DOHH2 (cell line): ENCODE data around the gene GAB2.

Source experiments
- EZH2phosphoT487 ChIP-seq: fragments of 200-600 bp; sonication (generic); IDR thresholded peaks from 2 replicates; pipeline ENCODE4 v1.6.1; 2017; ENCODE audit warnings: borderline replicate concordance, mild to moderate bottlenecking, antibody characterized with exemption, low read length, moderate library complexity, mixed read lengths
- TF ChIP-seq, protein P1 (sequence below): fragments of 200-600 bp; sonication (generic); IDR thresholded peaks from one replicate; pipeline ENCODE4 v1.5.1; 2014; ENCODE audit warnings: antibody characterized with exemption, mild to moderate bottlenecking, low read depth, low read length; ENCODE audit not compliant: poor library complexity, severe bottlenecking

DNA sequence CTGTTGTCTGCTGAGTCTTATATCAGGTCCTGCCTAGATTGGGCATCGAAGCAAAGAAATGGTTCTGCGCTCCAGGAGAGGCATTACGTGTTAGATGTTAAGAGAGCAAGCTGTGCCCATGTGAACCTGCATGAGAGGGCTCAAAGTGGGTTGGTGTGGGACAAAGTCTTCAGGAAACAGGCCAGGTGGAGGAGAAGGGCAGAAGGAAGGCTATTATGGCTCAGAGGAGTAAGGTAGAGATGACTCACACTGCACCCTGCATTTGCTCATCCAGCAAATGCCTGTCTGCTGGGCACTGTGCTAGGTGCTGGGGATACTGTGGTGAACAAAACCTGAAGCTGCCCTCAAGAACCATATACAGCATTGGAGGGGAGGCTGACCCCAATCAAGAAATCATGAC is 223.1 kb downstream of the GAB2 start:
- TF ChIP-seq, protein P1, sequence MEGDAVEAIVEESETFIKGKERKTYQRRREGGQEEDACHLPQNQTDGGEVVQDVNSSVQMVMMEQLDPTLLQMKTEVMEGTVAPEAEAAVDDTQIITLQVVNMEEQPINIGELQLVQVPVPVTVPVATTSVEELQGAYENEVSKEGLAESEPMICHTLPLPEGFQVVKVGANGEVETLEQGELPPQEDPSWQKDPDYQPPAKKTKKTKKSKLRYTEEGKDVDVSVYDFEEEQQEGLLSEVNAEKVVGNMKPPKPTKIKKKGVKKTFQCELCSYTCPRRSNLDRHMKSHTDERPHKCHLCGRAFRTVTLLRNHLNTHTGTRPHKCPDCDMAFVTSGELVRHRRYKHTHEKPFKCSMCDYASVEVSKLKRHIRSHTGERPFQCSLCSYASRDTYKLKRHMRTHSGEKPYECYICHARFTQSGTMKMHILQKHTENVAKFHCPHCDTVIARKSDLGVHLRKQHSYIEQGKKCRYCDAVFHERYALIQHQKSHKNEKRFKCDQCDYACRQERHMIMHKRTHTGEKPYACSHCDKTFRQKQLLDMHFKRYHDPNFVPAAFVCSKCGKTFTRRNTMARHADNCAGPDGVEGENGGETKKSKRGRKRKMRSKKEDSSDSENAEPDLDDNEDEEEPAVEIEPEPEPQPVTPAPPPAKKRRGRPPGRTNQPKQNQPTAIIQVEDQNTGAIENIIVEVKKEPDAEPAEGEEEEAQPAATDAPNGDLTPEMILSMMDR, result no peak
- no peak for TF ChIP-seq EZH2phosphoT487
